GM12878 (cell line): ENCODE measurements around the gene TNRC6C. TPM values are rescaled to one million over a fixed set of nuclear protein-coding genes. Genes with fewer than 3 reads are reported as not detected.

ENCODE experiments used
- ATAC-seq: fragments of 200-7000 bp; cut with Tn5 transposase; 3 replicates; pipeline ENCODE4 v1.9.1; 2020; ENCODE audit warnings: mild to moderate bottlenecking, moderate library complexity
- BruUV-seq: library from RNA; stranded (reverse); fragments of 400-500 nt; replicated peaks from 2 replicates; lab custom pipeline; 2021; lab: Mats Ljungman, UMichigan
- CTCF ChIA-PET: fragments of 300-600 bp; sonication (Branson Sonifier 250); formaldehyde crosslinking; extraction: SDS; loops from one replicate; lab custom pipeline; 2021; ENCODE audit warnings: inconsistent platforms; lab: Yijun Ruan, JAX
- POLR2A ChIA-PET: fragments of 350-600 bp; formaldehyde crosslinking; extraction: SDS; loops from one replicate; lab custom pipeline; 2021; ENCODE audit warnings: inconsistent platforms; lab: Charles Lee
- RAD21 ChIA-PET: fragments of 300-600 bp; sonication (Branson Sonifier 250); formaldehyde crosslinking; loops from one replicate; lab custom pipeline; 2023; ENCODE audit warnings: antibody characterized with exemption; ENCODE audit not compliant: unreplicated experiment; lab: Charles Lee
- SMC1A ChIA-PET: fragments of 300-600 bp; sonication (Branson Sonifier 250); formaldehyde crosslinking; loops from one replicate; lab custom pipeline; 2023; ENCODE audit not compliant: unreplicated experiment, uncharacterized antibody; lab: Charles Lee
- DNase-seq: peaks from one replicate; pipeline ENCODE4 v3.0.0-alpha.2; 2011; ENCODE audit warnings: low read depth, low spot score
- FAIRE-seq: peaks from 3 replicates; lab custom pipeline; 2011; peaks lifted over from hg19 to GRCh38; lab: Jason Lieb, UNC
- H2AFZ ChIP-seq: 2 replicates; pipeline ENCODE4 v1.6.0; 2011; ENCODE audit warnings: low read depth, low read length, control low read depth; ENCODE audit not compliant: control insufficient read depth
- H3K27ac ChIP-seq: 2 replicates; pipeline ENCODE4 v1.5.1; 2011; ENCODE audit warnings: control low read depth; ENCODE audit not compliant: control insufficient read depth, insufficient read depth
- H3K27me3 ChIP-seq, 2 experiments: replicated peaks in 1 of 2; 2 replicates each; pipeline versions ENCODE4 v1.6.0 to v1.6.1; 2011; ENCODE audit warnings: low read length in 1 of 2; ENCODE audit not compliant: control insufficient read depth in 2 of 2, insufficient read depth in 2 of 2
- H3K36me3 ChIP-seq, 2 experiments: 2 replicates each; pipeline ENCODE4 v1.5.1; 2011; ENCODE audit warnings: low read length in 1 of 2; ENCODE audit not compliant: control insufficient read depth in 2 of 2, insufficient read depth in 2 of 2
- H3K4me1 ChIP-seq: 2 replicates; pipeline ENCODE4 v1.6.1; 2011; ENCODE audit warnings: mild to moderate bottlenecking, low read length, moderate library complexity, mixed read lengths; ENCODE audit not compliant: control insufficient read depth, insufficient read depth
- H3K4me2 ChIP-seq: 2 replicates; pipeline ENCODE4 v1.6.0; 2011; ENCODE audit warnings: control low read depth; ENCODE audit not compliant: control insufficient read depth, insufficient read depth
- H3K4me3 ChIP-seq: fragments of 200-600 bp; sonication (generic); 2 replicates; pipeline ENCODE4 v1.5.1; 2016
- H3K79me2 ChIP-seq: 2 replicates; pipeline ENCODE4 v1.6.0; 2011; ENCODE audit warnings: low read length; ENCODE audit not compliant: control insufficient read depth, insufficient read depth
- H3K9ac ChIP-seq: 2 replicates; pipeline ENCODE4 v1.8.0; 2011; ENCODE audit warnings: low read length, control low read depth, mixed read lengths; ENCODE audit not compliant: control insufficient read depth, insufficient read depth
- H3K9me3 ChIP-seq: replicated peaks from 3 replicates; pipeline ENCODE4 v1.5.1; 2011; ENCODE audit warnings: mild to moderate bottlenecking, low read length; ENCODE audit not compliant: control insufficient read depth, insufficient read depth
- H4K20me1 ChIP-seq: 2 replicates; pipeline ENCODE4 v1.6.0; 2011; ENCODE audit not compliant: control insufficient read depth, insufficient read depth
- CHD4 ChIP-seq: fragments of 200-600 bp; sonication (generic); IDR thresholded peaks from 2 replicates; pipeline ENCODE4 v1.6.1; 2016; ENCODE audit warnings: mild to moderate bottlenecking
- HDAC2 ChIP-seq: fragments of 200-600 bp; sonication (generic); IDR thresholded peaks from 2 replicates; pipeline ENCODE4 v1.6.1; 2017
- IKZF1 ChIP-seq: fragments of 450-650 bp; conservative IDR thresholded peaks from 2 replicates; pipeline ENCODE4 v1.6.1; 2017; ENCODE audit warnings: antibody characterized with exemption, mild to moderate bottlenecking
- KLF5 ChIP-seq: fragments of 450-650 bp; IDR thresholded peaks from 2 replicates; pipeline ENCODE4 v1.6.1; 2014; ENCODE audit warnings: mild to moderate bottlenecking; ENCODE audit not compliant: partially characterized antibody
- MEF2B ChIP-seq: fragments of 450-650 bp; IDR thresholded peaks from 2 replicates; pipeline ENCODE4 v1.6.1; 2018; ENCODE audit warnings: mild to moderate bottlenecking, moderate library complexity; ENCODE audit not compliant: partially characterized antibody, poor library complexity, severe bottlenecking
- PAX5 ChIP-seq: IDR thresholded peaks from 2 replicates; pipeline ENCODE4 v1.6.1; 2011; ENCODE audit warnings: low read depth, low read length, borderline replicate concordance
- POLR2A ChIP-seq: IDR thresholded peaks from 2 replicates; pipeline ENCODE4 v1.6.1; 2011; ENCODE audit warnings: low read depth, mild to moderate bottlenecking, low read length
- POU2F2 ChIP-seq: IDR thresholded peaks from 3 replicates; pipeline ENCODE4 v1.6.1; 2011; ENCODE audit warnings: low read depth, mild to moderate bottlenecking, low read length, borderline replicate concordance
- RAD21 ChIP-seq: IDR thresholded peaks from 2 replicates; pipeline ENCODE4 v1.6.1; 2011; ENCODE audit warnings: mild to moderate bottlenecking, low read depth, low read length, moderate library complexity; ENCODE audit not compliant: insufficient read depth
- RAD51 ChIP-seq: fragments of 450-650 bp; IDR thresholded peaks from 2 replicates; pipeline ENCODE4 v1.6.1; 2016; ENCODE audit warnings: moderate library complexity, mild to moderate bottlenecking, inconsistent platforms
- RB1 ChIP-seq: fragments of 450-650 bp; formaldehyde crosslinking; IDR thresholded peaks from 2 replicates; pipeline ENCODE4 v1.6.1; 2017; ENCODE audit warnings: mild to moderate bottlenecking, borderline replicate concordance
- RELA ChIP-seq: fragments of 450-650 bp; IDR thresholded peaks from 2 replicates; pipeline ENCODE4 v1.8.0; 2014; ENCODE audit warnings: borderline replicate concordance; ENCODE audit not compliant: partially characterized antibody
- SMARCA5 ChIP-seq: fragments of 450-650 bp; IDR thresholded peaks from 2 replicates; pipeline ENCODE4 v1.6.1; 2017; ENCODE audit warnings: mild to moderate bottlenecking
- TARDBP ChIP-seq: IDR thresholded peaks from 2 replicates; pipeline ENCODE4 v1.6.1; 2016; ENCODE audit warnings: borderline replicate concordance
- TBL1XR1 ChIP-seq: IDR thresholded peaks from 2 replicates; pipeline ENCODE4 v1.6.1; 2012; ENCODE audit warnings: low read depth, low read length, improper control_type of control experiment
- TCF12 ChIP-seq: IDR thresholded peaks from 2 replicates; pipeline ENCODE4 v1.6.1; 2011; ENCODE audit warnings: low read depth, mild to moderate bottlenecking, low read length
- YY1 ChIP-seq: IDR thresholded peaks from 2 replicates; pipeline ENCODE4 v1.6.1; 2011; ENCODE audit warnings: low read depth, mild to moderate bottlenecking, low read length
- WGBS: methylation state at CpG from one replicate; pipeline ENCODE4 v1.1.6; 2016; ENCODE audit warnings: low lambda C conversion rate; ENCODE audit not compliant: insufficient replicate concordance, insufficient coverage; ENCODE audit errors: missing lambda C conversion rate; 5-methylcytosine and 5-hydroxymethylcytosine counted together
- in situ Hi-C: fragments of 300-500 bp; cut with MboI; formaldehyde crosslinking; loops from 9 replicates; pipeline ENCODE4 v1.14.3; 2018; ENCODE audit warnings: mixed read lengths
- intact Hi-C: fragments of 100-400 bp; cut with micrococcal nuclease; formaldehyde crosslinking; loops from one replicate; pipeline ENCODE4 v1.14.2; 2022; ENCODE audit not compliant: unreplicated experiment
- polyA plus RNA-seq, 11 experiments: library from polyadenylated mRNA; depleted of rRNA in 4 of 11; unstranded in 6 of 11; stranded (reverse) in 5 of 11; fragments of >200 nt; fragmentation: Nextera tagmentation in 4 of 11; fragmentation: Illumina TruSeq in 1 of 11; extraction: Ambion mirVana in 4 of 11; extraction: Trizol in 1 of 11; gene quantifications; 1 replicate in 1 of 11; 2 replicates in 10 of 11; pipeline versions ENCODE4 v1.2.1 to v1.2.3, GENCODE V29; 2011 to 2016; ENCODE audit warnings: inconsistent platforms in 2 of 11, missing spikeins in 2 of 11, low read depth in 1 of 11
- total RNA-seq, 4 experiments: library from RNA; depleted of rRNA in 3 of 4; stranded (reverse); fragments of >200 nt in 3 of 4; fragmentation: Illumina TruSeq in 1 of 4; extraction: Trizol in 1 of 4; gene quantifications; 2 replicates each; pipeline versions ENCODE4 v1.2.1 to v1.2.3, GENCODE V29; 2013 to 2021
- TF ChIP-seq, protein P1 (sequence below): IDR thresholded peaks from 2 replicates; pipeline ENCODE4 v1.6.1; 2012; ENCODE audit warnings: mild to moderate bottlenecking, low read depth, low read length

Gene TNRC6C
- total and polyA plus RNA-seq, 10 of the 15 experiments (the other 5 are each of a cell fraction or from before 2014, with no cell fraction given) = 0.40 to 6.1 (median 0.96) TPM

DNA sequence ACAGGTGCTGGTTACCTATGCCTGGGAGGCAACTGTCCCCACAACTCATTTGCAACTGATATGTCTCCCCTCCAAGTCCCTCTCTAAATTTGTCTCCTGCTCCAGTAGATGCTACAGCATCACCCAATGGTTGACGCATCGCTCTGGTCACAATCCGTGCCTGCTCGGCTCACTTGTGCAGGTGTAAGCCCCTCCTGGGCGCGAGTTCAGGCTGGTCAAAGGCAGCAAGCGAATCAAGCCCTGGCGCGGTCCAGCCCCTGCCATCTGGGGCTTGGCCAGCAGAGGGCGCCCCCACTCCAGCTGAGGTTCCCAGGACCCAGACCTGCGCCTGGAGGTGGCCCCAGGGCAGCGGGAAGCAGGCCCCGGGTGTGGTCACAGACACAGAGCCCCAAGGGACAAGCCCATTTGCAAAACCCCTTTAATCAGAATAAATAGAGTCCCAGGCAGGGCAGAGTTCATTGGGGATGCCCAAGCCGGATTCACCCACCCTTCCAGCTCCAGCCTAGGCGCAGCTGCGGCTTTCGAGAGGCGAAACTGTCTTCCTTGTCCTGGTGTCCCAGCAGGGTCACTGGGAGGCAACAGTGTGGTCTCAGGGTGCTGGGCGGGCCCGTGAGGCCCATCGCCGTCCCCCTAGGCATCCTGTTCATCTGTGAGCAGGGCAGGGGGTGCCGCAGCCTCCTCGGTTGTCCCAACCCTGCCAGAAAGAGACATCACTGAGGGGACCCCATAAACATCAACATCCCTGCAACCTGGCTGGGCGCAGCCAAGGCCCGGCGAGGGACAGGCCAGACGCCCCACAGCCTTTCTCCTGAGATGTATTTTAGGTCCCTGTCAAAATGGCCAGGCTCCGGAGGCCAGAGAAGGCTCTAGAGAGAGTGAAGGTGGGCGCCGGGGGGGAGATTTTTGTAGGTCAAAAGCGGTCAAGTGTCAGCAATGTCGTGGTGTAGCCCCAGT is 154.3 kb downstream of the TNRC6C start:
- ATAC-seq (peak; percentile 84), DNase-seq (no peak), FAIRE-seq (peak; percentile 44)
- Histone ChIP-seq H3K9ac (no peak overlapping the region), H3K27ac (peak overlapping the region; percentile 61; the same call in 1 of the 2 replicates), H3K9me3 (no peaks in the 10 kb centered on the region), H2AFZ (no peak overlapping the region), H3K4me3 (no peak overlapping the region), H3K27me3 (no peaks in the 10 kb centered on the region), H3K79me2 (peaks cover 2% of the 10 kb centered on the region), H4K20me1 (peaks cover 5% of the 10 kb centered on the region; the same call in 1 of the 2 replicates), H3K36me3 (peaks cover 35% of the 10 kb centered on the region in 2 experiments), H3K4me1 (peaks cover 27% of the 10 kb centered on the region), H3K4me2 (peak overlapping the region; percentile 59; the same call in 1 of the 2 replicates)
- ChIA-PET RAD21 (interaction anchor here (0.6 to 2.9 kb wide), 9 partner anchors 12 to 180 kb away, joined by 3 to 16 read pairs (median 5); partner anchors contain the start of genes AFMID, TK1 and TMC8), POLR2A (interaction anchor here (0.8 to 1.9 kb wide), 5 partner anchors 9 to 92 kb away, joined by 3 to 9 read pairs (median 3); partner anchors contain the start of gene TMC8), CTCF (interaction anchor here (0.6 to 5.0 kb wide), 16 partner anchors 12 to 138 kb away, joined by 3 to 46 read pairs (median 5); partner anchors contain the start of genes TMC6 and TMC8), SMC1A (interaction anchor here (0.9 to 2.0 kb wide), 4 partner anchors 23 to 94 kb away, joined by 3 to 10 read pairs (median 4); no protein-coding TSS in a partner anchor)
- in situ Hi-C loops (loop anchor here (5.0 kb wide), 1 partner anchor 65 kb away; no protein-coding TSS in a partner anchor), intact Hi-C loops (loop anchor here (1.0 to 2.0 kb wide), 3 partner anchors 16 to 138 kb away; partner anchors contain the start of gene TMC6)
- 28% methylated on average over 33 of the region's 33 CpGs for WGBS
- BruUV-seq = no TSS peak
- TF ChIP-seq TCF12 = peak; percentile 49; the same call in 1 of the 2 replicates
- peak; percentile 6; the same call in 1 of the 2 replicates for TF ChIP-seq TARDBP
- peak; percentile 77 for TF ChIP-seq POLR2A
- peak; percentile 52; the same call in 1 of the 3 replicates for TF ChIP-seq POU2F2
- TF ChIP-seq, protein P1, sequence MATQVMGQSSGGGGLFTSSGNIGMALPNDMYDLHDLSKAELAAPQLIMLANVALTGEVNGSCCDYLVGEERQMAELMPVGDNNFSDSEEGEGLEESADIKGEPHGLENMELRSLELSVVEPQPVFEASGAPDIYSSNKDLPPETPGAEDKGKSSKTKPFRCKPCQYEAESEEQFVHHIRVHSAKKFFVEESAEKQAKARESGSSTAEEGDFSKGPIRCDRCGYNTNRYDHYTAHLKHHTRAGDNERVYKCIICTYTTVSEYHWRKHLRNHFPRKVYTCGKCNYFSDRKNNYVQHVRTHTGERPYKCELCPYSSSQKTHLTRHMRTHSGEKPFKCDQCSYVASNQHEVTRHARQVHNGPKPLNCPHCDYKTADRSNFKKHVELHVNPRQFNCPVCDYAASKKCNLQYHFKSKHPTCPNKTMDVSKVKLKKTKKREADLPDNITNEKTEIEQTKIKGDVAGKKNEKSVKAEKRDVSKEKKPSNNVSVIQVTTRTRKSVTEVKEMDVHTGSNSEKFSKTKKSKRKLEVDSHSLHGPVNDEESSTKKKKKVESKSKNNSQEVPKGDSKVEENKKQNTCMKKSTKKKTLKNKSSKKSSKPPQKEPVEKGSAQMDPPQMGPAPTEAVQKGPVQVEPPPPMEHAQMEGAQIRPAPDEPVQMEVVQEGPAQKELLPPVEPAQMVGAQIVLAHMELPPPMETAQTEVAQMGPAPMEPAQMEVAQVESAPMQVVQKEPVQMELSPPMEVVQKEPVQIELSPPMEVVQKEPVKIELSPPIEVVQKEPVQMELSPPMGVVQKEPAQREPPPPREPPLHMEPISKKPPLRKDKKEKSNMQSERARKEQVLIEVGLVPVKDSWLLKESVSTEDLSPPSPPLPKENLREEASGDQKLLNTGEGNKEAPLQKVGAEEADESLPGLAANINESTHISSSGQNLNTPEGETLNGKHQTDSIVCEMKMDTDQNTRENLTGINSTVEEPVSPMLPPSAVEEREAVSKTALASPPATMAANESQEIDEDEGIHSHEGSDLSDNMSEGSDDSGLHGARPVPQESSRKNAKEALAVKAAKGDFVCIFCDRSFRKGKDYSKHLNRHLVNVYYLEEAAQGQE = no peak
- 0 out of 2 replicates have a peak, but pooled peaks have one; percentile 26 for TF ChIP-seq IKZF1
- TF ChIP-seq MEF2B = peak; percentile 82
- TF ChIP-seq SMARCA5 = peak; percentile 58
- peak; percentile 79 for TF ChIP-seq YY1
- no peak for TF ChIP-seq PAX5
- TF ChIP-seq RB1 = peak; percentile 77; the same call in 1 of the 2 replicates
- no peak for TF ChIP-seq HDAC2
- no peak for TF ChIP-seq RAD51
- no peak for TF ChIP-seq CHD4
- peak; percentile 53 for TF ChIP-seq RELA
- TF ChIP-seq RAD21 = peak; percentile 96
- peak; percentile 18; the same call in 1 of the 2 replicates for TF ChIP-seq TBL1XR1
- no peak for TF ChIP-seq KLF5
